ENCODE measurements around the gene TUBB4A. TPM values are rescaled to one million over a fixed set of nuclear protein-coding genes. Genes with fewer than 3 reads are reported as not detected.

Gene TUBB4A
- total and polyA plus RNA-seq, 9 of the 15 experiments (the other 6 are each of a cell fraction or from before 2014, with no cell fraction given), result 0.14 to 7.0 (median 0.75) TPM

- TF ChIP-seq STAT6 (CRISPR knock-in tag; IDR thresholded peaks at IDR 0.05), result no peak
- TF ChIP-seq ELF4 (CRISPR knock-in tag; IDR thresholded peaks at IDR 0.05), result no peak
- no peak for TF ChIP-seq NFXL1 (CRISPR knock-in tag; IDR thresholded peaks at IDR 0.05)
- peak; percentile 76 for TF ChIP-seq ZKSCAN1 (IDR thresholded peaks at IDR 0.05; ENCODE audit: low read depth, low read length)
- no peak for TF ChIP-seq HNRNPUL1 (IDR thresholded peaks at IDR 0.05; ENCODE audit: low read length)
- TF ChIP-seq ZNF75A (CRISPR knock-in tag; IDR thresholded peaks at IDR 0.05), result no peak
- no peak for TF ChIP-seq FOXA1 (IDR thresholded peaks at IDR 0.05; ENCODE audit: borderline replicate concordance)
- TF ChIP-seq PCBP1 (IDR thresholded peaks at IDR 0.05; ENCODE audit: low read depth, low read length, poor library complexity, severe bottlenecking), result no peak
- no peak for TF ChIP-seq ZNF384 (IDR thresholded peaks at IDR 0.05; ENCODE audit: low read depth, low read length)
- TF ChIP-seq JUND (IDR thresholded peaks at IDR 0.05; ENCODE audit: borderline replicate concordance, low read depth, low read length), result peak; percentile 36; the same call in 1 of the 2 replicates
- no peak; the same call in 2 of the 3 replicates for TF ChIP-seq JUND (tag; IDR thresholded peaks at IDR 0.05; ENCODE audit: borderline replicate concordance, low read depth, low read length)
- no peak for TF ChIP-seq ZNF124 (CRISPR knock-in tag; IDR thresholded peaks at IDR 0.05)
- peak; percentile 13; the same call in 1 of the 2 replicates for TF ChIP-seq ATF1 (CRISPR knock-in tag; IDR thresholded peaks at IDR 0.05)
- TF ChIP-seq ATF1 (tag; IDR thresholded peaks at IDR 0.05), result peak; percentile 74
- peak; percentile 61; the same call in 1 of the 2 replicates for TF ChIP-seq MTA3 (IDR thresholded peaks at IDR 0.05; ENCODE audit: borderline replicate concordance)
- no peak for TF ChIP-seq CREBBP (IDR thresholded peaks at IDR 0.05; ENCODE audit: low read depth, low read length)
- TF ChIP-seq POLR2B (IDR thresholded peaks at IDR 0.05; ENCODE audit: low read depth, partially characterized antibody), result no peak
- no peak for TF ChIP-seq ZNF79 (CRISPR knock-in tag; IDR thresholded peaks at IDR 0.05; ENCODE audit: low read depth)
- TF ChIP-seq ATF2 (CRISPR knock-in tag; IDR thresholded peaks at IDR 0.05), result no peak
- no peak for TF ChIP-seq FOXJ2 (tag; IDR thresholded peaks at IDR 0.05)
- peak in 1 of 2 experiments; percentile 42; a peak in 2 of 4 replicates for TF ChIP-seq HDAC1 (IDR thresholded peaks at IDR 0.05)
- no peak; the same call in 1 of the 2 replicates for TF ChIP-seq OTX1 (CRISPR knock-in tag; IDR thresholded peaks at IDR 0.05)
- no peak for TF ChIP-seq CREB5 (CRISPR knock-in tag; IDR thresholded peaks at IDR 0.05)
These were observed 41.8 kb downstream of the TUBB4A start (continued) for GRCh38 chr19:6460099-6460884.
